K562 (cell line): ENCODE results near the gene CRTC3. TPM values are rescaled to one million over a fixed set of nuclear protein-coding genes. Genes with fewer than 3 reads are reported as not detected.
A peak's percentile ranks its signal among the peaks of the same experiment; 100 is the strongest.

Source experiments
- ELK1 ChIP-seq: sonication (generic); formaldehyde crosslinking; IDR thresholded peaks from 2 replicates; pipeline ENCODE4 v1.8.1; 2022; ENCODE audit warnings: missing genetic modification reagents
- HNRNPUL1 ChIP-seq: fragments of 200-400 bp; formaldehyde crosslinking; IDR thresholded peaks from 2 replicates; pipeline ENCODE4 v1.6.1; 2017; ENCODE audit warnings: low read length
- KLF16 ChIP-seq: IDR thresholded peaks from 2 replicates; pipeline ENCODE4 v1.6.1; 2016; ENCODE audit warnings: antibody characterized with exemption
- MAFF ChIP-seq: IDR thresholded peaks from 2 replicates; pipeline ENCODE4 v1.6.1; 2012; ENCODE audit warnings: low read length, improper control_type of control experiment
- NFE2L1 ChIP-seq: fragments of 450-650 bp; IDR thresholded peaks from 2 replicates; pipeline ENCODE4 v1.6.1; 2016; ENCODE audit warnings: missing genetic modification characterization, low read depth, mild to moderate bottlenecking, missing compliant biosample characterization, moderate library complexity, borderline replicate concordance
- TCF3 ChIP-seq: sonication (generic); formaldehyde crosslinking; IDR thresholded peaks from 2 replicates; pipeline ENCODE4 v1.4.0; 2020; ENCODE audit warnings: mild to moderate bottlenecking, missing genetic modification reagents
- TCF7 ChIP-seq: sonication (generic); IDR thresholded peaks from 2 replicates; pipeline ENCODE4 v1.6.1; 2016; ENCODE audit warnings: antibody characterized with exemption, borderline replicate concordance
- WHSC1 ChIP-seq: IDR thresholded peaks from one replicate; pipeline ENCODE4 v1.6.1; 2012; ENCODE audit warnings: low read length, control low read depth, inconsistent platforms
- ZNF224 ChIP-seq: sonication (generic); formaldehyde crosslinking; IDR thresholded peaks from 2 replicates; pipeline ENCODE4 v1.8.0; 2022; ENCODE audit warnings: mild to moderate bottlenecking, missing genetic modification reagents
- polyA plus RNA-seq, 8 experiments: library from polyadenylated mRNA; depleted of rRNA in 4 of 8; stranded (reverse) in 5 of 8; unstranded in 3 of 8; fragments of >200 nt; fragmentation: Nextera tagmentation in 2 of 8; fragmentation: Illumina TruSeq in 1 of 8; extraction: Ambion mirVana in 2 of 8; extraction: Trizol in 1 of 8; gene quantifications; 2 replicates each; pipeline versions ENCODE4 v1.2.1 to v1.2.3, GENCODE V29; 2011 to 2014; ENCODE audit warnings: inconsistent platforms in 1 of 8, missing spikeins in 1 of 8
- total RNA-seq, 7 experiments: library from RNA; depleted of rRNA in 6 of 7; stranded (reverse); fragments of >200 nt in 6 of 7; fragmentation: Illumina TruSeq in 2 of 7; extraction: Trizol in 2 of 7; gene quantifications; 2 replicates each; pipeline versions ENCODE4 v1.2.1 to v1.2.3, GENCODE V29; 2011 to 2021; ENCODE audit warnings: low replicate concordance in 1 of 7
- TF ChIP-seq, protein P1 (sequence below), 2 experiments: fragments of 450-650 bp; IDR thresholded peaks; 2 replicates each; pipeline ENCODE4 v1.6.1; 2018; ENCODE audit warnings: mild to moderate bottlenecking in 2 of 2, low read depth in 1 of 2; ENCODE audit not compliant: partially characterized antibody in 2 of 2
- TF ChIP-seq, protein P2 (sequence below): sonication (generic); formaldehyde crosslinking; IDR thresholded peaks from 2 replicates; pipeline ENCODE4 v1.8.0; 2022; ENCODE audit warnings: mild to moderate bottlenecking, missing genetic modification reagents
- TF ChIP-seq, protein P3 (sequence below): fragments of 250-450 bp; sonication (Bioruptor Pico); IDR thresholded peaks from 2 replicates; pipeline ENCODE4 v1.5.0; 2022; ENCODE audit warnings: mild to moderate bottlenecking
- TF ChIP-seq, protein P4 (sequence below), 3 experiments: fragments of 200-800 bp in 1 of 3; fragments of 250-450 bp in 1 of 3; fragments of 450-650 bp in 1 of 3; sonication (Bioruptor Pico) in 1 of 3; sonication (Bioruptor generic) in 1 of 3; formaldehyde crosslinking in 1 of 3; IDR thresholded peaks; 2 replicates each; pipeline versions ENCODE4 v1.6.1 to v1.8.0; 2016 to 2022; ENCODE audit warnings: mild to moderate bottlenecking in 2 of 3, missing genetic modification characterization in 2 of 3, missing compliant biosample characterization in 1 of 3, moderate library complexity in 1 of 3

The CRTC3 gene
- total and polyA plus RNA-seq, 9 of the 15 experiments (the other 6 are each of a cell fraction or from before 2014, with no cell fraction given) = 1.2 to 19.0 (median 11.6) TPM

GRCh38 chr15:90685591-90686434, 156.1 kb downstream of the CRTC3 start (continued):
- TF ChIP-seq, protein P1, sequence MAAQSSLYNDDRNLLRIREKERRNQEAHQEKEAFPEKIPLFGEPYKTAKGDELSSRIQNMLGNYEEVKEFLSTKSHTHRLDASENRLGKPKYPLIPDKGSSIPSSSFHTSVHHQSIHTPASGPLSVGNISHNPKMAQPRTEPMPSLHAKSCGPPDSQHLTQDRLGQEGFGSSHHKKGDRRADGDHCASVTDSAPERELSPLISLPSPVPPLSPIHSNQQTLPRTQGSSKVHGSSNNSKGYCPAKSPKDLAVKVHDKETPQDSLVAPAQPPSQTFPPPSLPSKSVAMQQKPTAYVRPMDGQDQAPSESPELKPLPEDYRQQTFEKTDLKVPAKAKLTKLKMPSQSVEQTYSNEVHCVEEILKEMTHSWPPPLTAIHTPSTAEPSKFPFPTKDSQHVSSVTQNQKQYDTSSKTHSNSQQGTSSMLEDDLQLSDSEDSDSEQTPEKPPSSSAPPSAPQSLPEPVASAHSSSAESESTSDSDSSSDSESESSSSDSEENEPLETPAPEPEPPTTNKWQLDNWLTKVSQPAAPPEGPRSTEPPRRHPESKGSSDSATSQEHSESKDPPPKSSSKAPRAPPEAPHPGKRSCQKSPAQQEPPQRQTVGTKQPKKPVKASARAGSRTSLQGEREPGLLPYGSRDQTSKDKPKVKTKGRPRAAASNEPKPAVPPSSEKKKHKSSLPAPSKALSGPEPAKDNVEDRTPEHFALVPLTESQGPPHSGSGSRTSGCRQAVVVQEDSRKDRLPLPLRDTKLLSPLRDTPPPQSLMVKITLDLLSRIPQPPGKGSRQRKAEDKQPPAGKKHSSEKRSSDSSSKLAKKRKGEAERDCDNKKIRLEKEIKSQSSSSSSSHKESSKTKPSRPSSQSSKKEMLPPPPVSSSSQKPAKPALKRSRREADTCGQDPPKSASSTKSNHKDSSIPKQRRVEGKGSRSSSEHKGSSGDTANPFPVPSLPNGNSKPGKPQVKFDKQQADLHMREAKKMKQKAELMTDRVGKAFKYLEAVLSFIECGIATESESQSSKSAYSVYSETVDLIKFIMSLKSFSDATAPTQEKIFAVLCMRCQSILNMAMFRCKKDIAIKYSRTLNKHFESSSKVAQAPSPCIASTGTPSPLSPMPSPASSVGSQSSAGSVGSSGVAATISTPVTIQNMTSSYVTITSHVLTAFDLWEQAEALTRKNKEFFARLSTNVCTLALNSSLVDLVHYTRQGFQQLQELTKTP (IDR thresholded peaks at IDR 0.05; ENCODE audit: low read depth in 1 of 2, partially characterized antibody in 2 of 2) = no peak
- TF ChIP-seq ELK1 (CRISPR knock-in tag) (no peak), TCF3 (CRISPR knock-in tag) (peak; percentile 37; the same call in 1 of the 2 replicates), MAFF (peak; percentile 89), NFE2L1 (tag) (peak; percentile 50; the same call in 1 of the 2 replicates), HNRNPUL1 (no peak), TCF7 (no peak), WHSC1 (no peak), ZNF224 (CRISPR knock-in tag) (no peak), KLF16 (no peak)
- TF ChIP-seq, protein P2, sequence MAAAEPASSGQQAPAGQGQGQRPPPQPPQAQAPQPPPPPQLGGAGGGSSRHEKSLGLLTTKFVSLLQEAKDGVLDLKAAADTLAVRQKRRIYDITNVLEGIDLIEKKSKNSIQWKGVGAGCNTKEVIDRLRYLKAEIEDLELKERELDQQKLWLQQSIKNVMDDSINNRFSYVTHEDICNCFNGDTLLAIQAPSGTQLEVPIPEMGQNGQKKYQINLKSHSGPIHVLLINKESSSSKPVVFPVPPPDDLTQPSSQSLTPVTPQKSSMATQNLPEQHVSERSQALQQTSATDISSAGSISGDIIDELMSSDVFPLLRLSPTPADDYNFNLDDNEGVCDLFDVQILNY (CRISPR knock-in tag) = no peak
- TF ChIP-seq, protein P3, sequence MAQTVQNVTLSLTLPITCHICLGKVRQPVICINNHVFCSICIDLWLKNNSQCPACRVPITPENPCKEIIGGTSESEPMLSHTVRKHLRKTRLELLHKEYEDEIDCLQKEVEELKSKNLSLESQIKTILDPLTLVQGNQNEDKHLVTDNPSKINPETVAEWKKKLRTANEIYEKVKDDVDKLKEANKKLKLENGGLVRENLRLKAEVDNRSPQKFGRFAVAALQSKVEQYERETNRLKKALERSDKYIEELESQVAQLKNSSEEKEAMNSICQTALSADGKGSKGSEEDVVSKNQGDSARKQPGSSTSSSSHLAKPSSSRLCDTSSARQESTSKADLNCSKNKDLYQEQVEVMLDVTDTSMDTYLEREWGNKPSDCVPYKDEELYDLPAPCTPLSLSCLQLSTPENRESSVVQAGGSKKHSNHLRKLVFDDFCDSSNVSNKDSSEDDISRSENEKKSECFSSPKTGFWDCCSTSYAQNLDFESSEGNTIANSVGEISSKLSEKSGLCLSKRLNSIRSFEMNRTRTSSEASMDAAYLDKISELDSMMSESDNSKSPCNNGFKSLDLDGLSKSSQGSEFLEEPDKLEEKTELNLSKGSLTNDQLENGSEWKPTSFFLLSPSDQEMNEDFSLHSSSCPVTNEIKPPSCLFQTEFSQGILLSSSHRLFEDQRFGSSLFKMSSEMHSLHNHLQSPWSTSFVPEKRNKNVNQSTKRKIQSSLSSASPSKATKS (CRISPR knock-in tag) = no peak
- TF ChIP-seq, protein P4, sequence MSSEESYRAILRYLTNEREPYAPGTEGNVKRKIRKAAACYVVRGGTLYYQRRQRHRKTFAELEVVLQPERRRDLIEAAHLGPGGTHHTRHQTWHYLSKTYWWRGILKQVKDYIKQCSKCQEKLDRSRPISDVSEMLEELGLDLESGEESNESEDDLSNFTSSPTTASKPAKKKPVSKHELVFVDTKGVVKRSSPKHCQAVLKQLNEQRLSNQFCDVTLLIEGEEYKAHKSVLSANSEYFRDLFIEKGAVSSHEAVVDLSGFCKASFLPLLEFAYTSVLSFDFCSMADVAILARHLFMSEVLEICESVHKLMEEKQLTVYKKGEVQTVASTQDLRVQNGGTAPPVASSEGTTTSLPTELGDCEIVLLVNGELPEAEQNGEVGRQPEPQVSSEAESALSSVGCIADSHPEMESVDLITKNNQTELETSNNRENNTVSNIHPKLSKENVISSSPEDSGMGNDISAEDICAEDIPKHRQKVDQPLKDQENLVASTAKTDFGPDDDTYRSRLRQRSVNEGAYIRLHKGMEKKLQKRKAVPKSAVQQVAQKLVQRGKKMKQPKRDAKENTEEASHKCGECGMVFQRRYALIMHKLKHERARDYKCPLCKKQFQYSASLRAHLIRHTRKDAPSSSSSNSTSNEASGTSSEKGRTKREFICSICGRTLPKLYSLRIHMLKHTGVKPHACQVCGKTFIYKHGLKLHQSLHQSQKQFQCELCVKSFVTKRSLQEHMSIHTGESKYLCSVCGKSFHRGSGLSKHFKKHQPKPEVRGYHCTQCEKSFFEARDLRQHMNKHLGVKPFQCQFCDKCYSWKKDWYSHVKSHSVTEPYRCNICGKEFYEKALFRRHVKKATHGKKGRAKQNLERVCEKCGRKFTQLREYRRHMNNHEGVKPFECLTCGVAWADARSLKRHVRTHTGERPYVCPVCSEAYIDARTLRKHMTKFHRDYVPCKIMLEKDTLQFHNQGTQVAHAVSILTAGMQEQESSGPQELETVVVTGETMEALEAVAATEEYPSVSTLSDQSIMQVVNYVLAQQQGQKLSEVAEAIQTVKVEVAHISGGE (CRISPR knock-in tag; IDR thresholded peaks at IDR 0.05) = 0 out of 6 replicates have a peak, but pooled peaks of 1 of the 3 experiments have one; percentile 18
